NCI-H1417 (cell line): ENCODE results near the gene RALGPS1.

ENCODE experiments used
- DNase-seq, 3 experiments: peaks; one replicate each; lab custom pipeline; 2025; lab: John Stamatoyannopoulos, UW

RALGPS1 gene

DNA sequence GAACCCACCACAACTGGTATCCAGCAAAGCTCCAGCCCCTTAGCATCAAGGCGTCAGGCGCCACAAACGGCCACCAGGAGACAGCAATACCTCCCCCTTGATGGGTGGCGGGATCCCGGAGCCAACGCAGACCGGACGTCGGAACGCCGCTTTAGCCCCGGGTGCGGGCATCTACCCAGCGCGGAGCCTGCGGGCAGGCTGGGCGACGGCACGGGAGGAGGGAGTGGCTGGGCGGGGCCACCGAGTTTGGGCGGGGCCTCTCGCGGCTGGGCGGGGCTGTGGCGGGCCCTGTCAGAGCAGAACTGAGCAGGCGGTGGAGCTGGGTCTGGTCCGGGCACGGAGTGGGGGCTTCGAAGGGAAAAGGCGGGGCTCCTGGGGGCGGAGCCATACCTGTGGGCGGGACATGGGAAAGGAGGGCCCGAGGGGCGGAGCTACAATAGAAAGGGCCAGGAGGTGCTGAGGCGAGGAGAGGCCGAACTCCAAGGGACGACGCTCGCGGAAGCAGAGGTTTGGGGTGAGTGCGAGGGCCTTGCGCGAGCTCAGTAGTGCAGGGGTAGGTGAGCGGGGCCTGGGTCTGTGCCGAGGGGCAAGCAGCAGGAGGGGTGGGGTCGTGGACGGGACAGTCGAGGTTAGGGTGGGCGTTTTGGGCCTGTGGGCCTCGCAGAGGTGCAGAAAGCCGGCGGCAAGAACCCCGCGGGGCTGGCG is 309.7 kb downstream of the RALGPS1 start:
- DNase-seq, result peak; percentile 60 to 97 (median 94)

DNA sequence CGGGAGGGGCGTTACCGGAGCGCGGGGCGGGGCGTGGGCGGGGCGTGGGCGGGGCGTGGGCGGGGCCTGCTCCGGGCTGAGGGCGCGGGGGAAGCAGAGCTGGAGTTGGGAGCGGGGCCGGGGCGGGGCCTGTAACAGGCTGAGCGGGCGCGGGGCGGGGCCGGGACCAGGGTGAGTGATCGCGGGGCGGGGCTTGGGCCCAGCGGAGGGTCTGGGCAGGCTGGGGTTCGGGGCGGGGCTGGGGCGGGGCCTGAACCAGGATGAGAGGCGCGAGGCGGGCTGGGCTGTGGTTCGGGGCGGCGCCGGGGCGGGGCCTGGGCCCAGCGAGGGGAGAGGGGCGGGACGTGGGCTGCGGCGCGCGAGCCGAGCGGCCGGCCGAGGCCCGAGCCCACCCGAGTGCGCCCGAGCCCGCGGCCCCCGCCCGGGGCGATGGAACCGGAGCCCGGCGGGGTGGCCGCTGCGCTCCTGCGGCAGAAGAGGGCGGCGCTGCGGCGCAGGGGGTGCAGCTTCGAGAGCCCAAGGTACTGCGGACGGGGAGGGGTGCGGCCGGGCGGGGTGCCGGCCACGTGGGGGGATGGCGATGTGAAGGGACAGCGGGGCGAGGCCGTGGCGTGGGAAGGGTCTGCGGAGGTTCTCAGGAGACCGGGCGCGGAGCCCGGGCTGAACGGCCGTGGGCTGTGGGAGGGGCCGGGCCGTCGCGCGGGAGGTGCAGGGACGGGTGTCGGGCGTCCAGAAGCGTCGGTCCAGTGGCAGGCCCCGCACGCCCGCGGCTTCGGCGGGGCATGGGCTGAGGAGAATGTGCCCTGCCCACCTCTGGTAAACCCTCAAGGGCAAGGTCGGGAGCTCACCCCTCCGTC is 310.5 kb downstream of the RALGPS1 start:
- DNase-seq, result peak; percentile 75 to 95 (median 91)

- peak in 2 of 3 experiments; percentile 44 to 59 for DNase-seq
Observed at GRCh38 chr9:127225801-127226625, 311.4 kb downstream of the RALGPS1 start.

GRCh38 chr9:127229691-127230417 is 315.3 kb downstream of the RALGPS1 start:
- no peak for DNase-seq

- DNase-seq, result no peak
Observed at GRCh38 chr9:127231666-127232065, 317.1 kb downstream of the RALGPS1 start.

DNA sequence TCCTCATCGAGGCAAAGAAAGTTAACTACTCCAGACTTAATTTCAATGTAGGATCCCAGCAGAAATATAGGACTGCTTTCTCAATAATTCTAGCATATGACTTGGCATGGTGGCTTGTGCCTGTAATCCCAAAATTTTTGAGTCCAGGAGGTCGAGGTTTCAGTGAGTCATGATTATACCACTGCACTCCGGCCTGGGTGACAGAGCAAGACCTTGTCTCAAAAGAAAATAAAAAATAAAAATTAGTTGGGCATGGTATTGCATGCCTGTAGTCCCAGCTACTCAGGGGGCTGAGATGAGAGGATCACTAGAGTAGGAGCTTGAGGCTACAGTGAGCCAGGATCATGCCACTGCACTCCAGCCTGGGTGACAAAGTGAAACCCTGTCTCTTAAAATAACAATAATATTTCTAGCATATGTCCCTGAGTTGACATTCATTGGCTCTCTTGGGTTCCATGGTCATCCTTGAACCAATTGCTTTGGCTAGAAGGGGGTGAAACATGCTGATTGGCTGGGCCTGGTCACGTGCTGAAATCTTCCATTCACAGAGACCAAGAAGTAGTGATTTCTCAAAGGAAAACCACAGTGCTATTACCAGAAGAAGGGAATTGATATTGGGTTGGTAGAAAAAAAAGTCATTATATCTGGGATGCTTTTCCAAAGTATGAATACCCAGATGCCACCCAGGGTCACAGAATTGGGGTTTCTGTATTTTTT is 318.4 kb downstream of the RALGPS1 start:
- no peak for DNase-seq

DNA sequence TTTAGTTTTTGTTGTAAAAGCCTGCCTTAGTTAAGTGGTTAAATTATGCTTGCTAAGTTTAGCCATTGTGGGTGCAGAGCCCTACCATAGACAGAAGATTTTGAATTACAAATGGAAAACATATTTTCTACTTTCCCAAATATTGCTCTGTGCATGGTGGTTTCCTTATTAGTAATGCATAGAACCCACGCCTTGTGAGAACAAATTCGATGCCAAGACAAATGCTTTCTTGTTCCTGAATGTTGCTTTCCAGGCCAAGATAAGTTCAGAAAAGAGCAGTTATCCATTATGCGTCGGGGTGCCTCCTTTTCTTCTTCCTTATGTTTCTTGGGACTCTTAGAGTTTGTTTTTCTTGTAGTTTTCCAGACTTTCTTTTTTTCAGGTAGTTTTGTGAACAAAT is 319.0 kb downstream of the RALGPS1 start:
- no peak for DNase-seq

- no peak for DNase-seq
Observed at GRCh38 chr9:127233989-127234388, 319.4 kb downstream of the RALGPS1 start.

DNA sequence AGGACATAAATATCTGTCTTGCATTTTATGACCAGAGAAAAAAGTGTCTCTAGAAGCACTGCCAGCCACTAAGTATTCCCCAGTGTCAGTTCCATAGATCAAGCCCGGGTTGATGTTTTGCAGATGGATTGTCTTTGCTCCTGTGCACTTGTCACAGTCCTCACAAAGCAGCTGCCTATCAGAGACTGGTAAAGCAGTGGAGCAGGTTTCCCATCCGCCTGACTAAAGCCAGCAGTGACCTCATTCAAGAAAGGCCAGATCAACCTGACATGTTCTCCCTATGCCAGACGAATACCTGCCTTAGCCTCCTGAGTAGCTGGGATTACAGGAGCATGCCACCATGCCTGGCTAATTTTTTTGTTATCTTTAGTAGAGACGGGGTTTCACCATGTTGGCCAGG is 323.2 kb downstream of the RALGPS1 start:
- no peak for DNase-seq

- no peak for DNase-seq
Observed at GRCh38 chr9:127241354-127241753, 326.8 kb downstream of the RALGPS1 start.

DNA sequence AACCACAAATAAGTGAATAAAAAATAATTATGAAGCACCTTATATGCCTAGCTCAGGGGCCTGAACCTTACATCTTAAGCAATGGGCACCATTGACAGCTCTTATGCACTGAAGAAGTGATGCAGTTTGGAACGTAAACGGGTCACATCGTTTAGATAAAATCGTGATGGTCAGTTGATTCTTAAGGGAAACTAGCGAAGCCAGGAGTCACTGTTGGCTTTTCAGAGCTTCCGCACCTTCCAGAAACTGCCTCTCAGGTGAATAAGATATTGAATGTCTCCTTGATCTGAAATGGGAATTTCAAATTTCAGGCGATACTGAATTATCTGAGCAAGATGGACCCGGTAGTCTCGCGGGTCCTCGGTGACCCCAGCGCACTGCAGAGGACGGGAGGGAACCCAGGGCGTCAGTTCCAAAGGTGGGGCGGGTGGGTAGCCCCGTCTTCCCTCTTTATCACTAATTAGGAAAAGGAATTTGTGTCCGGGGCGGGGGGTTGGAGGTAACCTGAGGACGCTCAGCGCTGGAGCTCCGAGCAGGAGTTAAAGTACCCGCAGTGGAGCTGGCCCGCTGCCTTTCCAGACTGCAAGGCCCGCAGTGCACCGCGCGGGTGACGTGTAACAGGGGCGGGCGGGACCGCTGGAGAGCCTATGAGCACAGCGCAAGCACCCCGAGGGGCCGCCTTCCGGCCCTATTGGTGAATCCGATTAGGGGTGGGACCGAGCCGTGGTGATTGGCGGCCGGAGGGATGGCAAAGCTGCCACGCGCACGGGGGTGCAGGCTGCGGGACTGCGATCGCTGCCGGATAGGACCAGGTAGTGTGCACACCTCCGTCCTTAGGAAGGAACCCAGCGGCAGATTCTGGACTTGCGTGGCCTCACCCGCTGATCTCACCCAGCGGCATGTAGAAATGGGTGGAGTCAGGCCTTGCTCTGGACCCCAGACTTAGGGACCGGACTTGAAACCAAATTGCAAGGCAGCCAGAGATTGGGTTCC is 330.3 kb downstream of the RALGPS1 start:
- DNase-seq, result peak; percentile 83 to 97 (median 97)

GRCh38 chr9:127245637-127246164 is 331.1 kb downstream of the RALGPS1 start:
- DNase-seq, result no peak

DNA sequence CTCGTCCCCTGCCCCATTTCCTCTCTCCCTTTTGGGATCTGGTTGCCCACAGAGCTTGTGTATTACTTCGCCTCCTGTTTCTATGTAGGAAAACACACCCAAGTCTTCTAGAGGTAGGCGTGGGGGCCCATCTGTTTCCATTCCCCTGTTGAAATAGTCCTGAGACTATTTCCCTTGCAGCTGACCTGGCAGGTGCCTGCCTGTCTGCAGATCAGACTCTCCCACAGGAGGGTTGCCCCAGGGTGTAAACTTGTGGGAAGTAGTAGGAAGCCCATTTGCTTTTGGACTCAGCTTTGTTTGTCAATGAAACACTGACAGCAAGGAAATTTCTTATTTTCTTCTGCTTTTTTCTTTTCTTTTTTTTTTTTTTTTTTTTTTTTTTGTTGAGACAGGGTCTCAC is 333.7 kb downstream of the RALGPS1 start:
- peak in 1 of 3 experiments; percentile 25 for DNase-seq

GRCh38 chr9:127249877-127250276 is 335.3 kb downstream of the RALGPS1 start:
- DNase-seq, result no peak

DNA sequence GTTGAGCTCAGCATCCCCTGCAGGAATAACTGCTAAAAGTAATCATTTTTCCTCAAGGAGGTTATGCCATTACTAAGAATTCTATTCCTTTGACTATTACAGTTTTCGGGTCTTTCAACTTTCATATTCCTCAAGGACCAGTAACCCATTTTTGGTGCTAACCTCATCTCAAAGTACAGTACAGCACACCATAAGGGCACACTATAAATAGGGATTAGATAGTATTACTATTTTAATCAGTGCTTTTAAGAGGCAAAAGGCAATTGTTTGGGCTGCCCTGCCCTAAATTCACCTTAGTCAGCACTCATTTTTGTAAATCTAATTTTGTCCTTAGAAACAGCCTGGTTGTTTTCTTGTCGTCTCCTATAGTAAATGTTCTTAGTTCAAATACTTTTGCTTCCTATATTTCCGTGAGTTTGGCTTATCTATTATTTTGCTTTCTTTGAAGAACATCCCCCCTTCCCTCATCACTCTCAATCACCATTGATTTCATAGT is 336.4 kb downstream of the RALGPS1 start:
- no peak for DNase-seq

- no peak for DNase-seq
Observed at GRCh38 chr9:127252410-127253318, 338.1 kb downstream of the RALGPS1 start.

- no peak for DNase-seq
Observed at GRCh38 chr9:127253446-127253845, 338.9 kb downstream of the RALGPS1 start.

DNA sequence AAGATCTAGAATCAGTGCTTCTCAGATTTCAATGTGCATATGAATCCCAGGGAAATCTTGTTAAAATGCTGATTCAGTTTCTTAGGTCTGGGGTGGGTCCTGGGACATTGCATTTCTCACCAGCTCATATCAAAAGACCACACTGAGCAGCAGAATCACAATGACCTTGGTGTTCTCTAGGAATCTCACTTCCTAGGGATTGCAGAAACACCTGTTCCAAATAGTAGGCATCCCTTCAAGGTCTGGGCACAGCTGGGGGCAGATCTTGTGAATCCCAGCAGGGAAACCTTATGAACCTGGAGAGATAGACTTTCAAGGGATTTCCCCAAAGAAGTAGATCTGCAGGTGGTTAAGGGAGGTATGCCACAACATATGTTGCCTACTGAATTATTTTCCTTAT is 341.1 kb downstream of the RALGPS1 start:
- DNase-seq, result no peak
